AG10803 (cell line): ENCODE data around the gene PAM16.

Source experiments
- DNase-seq: peaks from one replicate; pipeline ENCODE4 v3.0.0; 2010; ENCODE audit warnings: low read depth
- H3K4me3 ChIP-seq: 2 replicates; pipeline ENCODE4 v1.5.1; 2011; ENCODE audit warnings: mild to moderate bottlenecking, low read length, control low read depth
- TF ChIP-seq, protein P1 (sequence below): conservative IDR thresholded peaks from 2 replicates; pipeline ENCODE4 v1.5.1; 2011; ENCODE audit warnings: mild to moderate bottlenecking, low read length, control low read depth, inconsistent platforms

PAM16 gene

DNA sequence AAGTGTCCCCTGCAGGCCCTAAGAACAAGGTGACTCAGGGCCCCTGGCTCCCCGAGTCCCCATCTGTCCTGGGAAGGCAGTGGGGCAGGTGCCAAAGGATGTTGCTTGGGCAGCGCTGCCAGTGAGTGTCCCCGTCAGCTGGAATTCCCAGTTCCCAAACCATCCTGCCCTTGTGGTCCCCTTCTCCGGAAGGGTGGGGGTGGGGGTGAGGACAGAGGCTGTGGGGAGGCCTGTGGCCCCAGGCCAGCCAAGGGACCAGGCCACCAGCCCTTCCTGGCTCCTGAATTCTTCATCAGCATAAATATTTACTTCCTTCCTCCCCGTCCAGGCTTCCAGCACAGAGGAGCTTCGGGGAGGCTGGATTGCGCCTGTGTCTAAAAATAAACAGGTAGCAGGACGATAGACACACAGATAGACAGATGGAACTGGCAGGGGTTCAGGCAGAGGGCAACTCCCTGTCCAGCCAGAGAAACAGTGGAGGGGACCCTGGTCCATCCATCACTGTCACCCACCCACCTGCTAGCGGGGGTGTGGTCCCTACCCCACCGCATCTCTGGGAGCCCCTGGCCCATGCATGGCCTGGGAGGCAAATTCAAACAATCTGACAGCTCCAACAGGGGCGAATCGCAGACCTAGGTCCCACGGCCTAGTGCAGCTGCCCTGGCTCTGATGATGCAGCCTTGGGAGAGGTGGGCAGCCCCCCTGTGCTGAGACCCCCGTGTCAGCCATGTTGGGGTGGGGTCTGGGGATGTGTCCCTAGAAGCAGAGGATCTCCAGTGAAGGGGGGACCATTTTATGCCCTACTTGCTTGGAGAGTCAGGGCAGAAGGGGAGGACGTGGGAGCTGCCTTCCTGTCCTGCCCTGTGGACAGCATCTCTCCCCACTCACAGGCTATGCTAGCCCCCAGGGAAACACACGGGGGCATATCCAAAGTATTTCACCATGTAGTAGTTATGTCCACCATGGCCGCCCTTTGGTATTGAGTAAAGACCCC, 22.0 kb downstream of the PAM16 start:
- DNase-seq: no peak
- TF ChIP-seq, protein P1, sequence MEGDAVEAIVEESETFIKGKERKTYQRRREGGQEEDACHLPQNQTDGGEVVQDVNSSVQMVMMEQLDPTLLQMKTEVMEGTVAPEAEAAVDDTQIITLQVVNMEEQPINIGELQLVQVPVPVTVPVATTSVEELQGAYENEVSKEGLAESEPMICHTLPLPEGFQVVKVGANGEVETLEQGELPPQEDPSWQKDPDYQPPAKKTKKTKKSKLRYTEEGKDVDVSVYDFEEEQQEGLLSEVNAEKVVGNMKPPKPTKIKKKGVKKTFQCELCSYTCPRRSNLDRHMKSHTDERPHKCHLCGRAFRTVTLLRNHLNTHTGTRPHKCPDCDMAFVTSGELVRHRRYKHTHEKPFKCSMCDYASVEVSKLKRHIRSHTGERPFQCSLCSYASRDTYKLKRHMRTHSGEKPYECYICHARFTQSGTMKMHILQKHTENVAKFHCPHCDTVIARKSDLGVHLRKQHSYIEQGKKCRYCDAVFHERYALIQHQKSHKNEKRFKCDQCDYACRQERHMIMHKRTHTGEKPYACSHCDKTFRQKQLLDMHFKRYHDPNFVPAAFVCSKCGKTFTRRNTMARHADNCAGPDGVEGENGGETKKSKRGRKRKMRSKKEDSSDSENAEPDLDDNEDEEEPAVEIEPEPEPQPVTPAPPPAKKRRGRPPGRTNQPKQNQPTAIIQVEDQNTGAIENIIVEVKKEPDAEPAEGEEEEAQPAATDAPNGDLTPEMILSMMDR: no peak
- no peak overlapping the region; the same call in 1 of the 2 replicates for H3K4me3 ChIP-seq

- peak; percentile 72 for DNase-seq
- peak overlapping the region; percentile 48 for H3K4me3 ChIP-seq
Observed at GRCh38 chr16:4328046-4328781, 22.9 kb downstream of the PAM16 start.

DNA sequence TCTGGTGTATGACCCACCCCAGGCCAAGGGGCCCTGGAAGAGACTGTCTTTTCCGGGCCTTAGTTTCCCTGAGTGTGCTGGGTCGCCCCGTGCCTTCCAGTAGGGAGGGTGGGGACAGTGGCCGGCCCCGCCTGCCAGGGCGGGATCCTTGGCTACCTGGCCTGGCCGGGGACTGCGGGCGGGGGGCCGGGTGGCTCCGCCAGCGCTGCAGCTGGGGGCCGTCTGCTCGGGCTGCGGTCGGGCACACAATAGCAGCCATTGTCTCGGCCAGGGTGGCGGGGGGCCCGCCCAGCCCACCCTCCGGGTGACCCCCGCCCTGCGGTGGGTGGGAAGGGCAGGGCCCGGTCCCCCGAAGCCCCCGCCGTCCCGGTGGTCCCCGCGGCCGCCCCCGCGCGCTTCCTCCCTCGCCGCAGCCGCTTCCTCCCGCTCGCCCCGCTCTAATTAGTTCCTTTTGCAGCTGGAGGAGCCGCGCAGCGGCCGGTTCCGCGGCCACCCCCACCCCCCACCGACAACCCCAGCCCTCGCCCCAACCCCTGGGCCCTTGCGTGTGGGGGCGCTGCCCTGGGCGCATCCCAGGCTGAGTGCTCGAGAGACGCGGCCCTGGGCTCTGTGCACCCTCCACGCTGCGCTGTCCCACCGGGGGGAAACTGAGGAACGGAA, 23.6 kb downstream of the PAM16 start:
- peak overlapping the region; percentile 48 for H3K4me3 ChIP-seq
- TF ChIP-seq, protein P1: no peak
- no peak for DNase-seq

More at GRCh38 chr16:4328046-4328781, 22.9 kb downstream of the PAM16 start:
- TF ChIP-seq, protein P1: peak; percentile 61

DNA sequence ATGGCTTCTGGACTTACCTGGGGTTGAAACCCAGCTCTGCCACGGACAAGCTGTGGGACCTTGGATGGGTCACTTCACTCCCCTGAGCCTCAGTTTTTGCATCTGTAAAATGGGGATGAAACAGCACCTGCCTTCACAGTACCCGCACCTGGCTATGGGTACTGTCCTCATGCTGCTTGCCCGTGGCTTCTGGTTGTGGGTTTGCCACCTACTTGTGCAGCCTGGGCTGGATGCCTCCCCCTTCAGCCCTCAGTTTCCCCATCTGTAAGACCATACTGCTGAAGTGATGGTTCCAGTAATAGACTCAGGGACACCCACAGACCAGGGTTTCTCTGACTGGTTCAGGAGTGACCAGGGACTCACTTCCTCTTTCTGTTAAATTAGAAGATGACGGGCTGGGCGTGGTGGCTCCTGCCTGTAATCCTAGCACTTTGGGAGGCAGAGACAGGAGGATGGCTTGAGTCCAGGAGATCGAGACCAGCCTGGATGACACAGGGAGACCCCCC, 25.8 kb downstream of the PAM16 start:
- DNase-seq: no peak
- no peak overlapping the region for H3K4me3 ChIP-seq
- TF ChIP-seq, protein P1: no peak

DNA sequence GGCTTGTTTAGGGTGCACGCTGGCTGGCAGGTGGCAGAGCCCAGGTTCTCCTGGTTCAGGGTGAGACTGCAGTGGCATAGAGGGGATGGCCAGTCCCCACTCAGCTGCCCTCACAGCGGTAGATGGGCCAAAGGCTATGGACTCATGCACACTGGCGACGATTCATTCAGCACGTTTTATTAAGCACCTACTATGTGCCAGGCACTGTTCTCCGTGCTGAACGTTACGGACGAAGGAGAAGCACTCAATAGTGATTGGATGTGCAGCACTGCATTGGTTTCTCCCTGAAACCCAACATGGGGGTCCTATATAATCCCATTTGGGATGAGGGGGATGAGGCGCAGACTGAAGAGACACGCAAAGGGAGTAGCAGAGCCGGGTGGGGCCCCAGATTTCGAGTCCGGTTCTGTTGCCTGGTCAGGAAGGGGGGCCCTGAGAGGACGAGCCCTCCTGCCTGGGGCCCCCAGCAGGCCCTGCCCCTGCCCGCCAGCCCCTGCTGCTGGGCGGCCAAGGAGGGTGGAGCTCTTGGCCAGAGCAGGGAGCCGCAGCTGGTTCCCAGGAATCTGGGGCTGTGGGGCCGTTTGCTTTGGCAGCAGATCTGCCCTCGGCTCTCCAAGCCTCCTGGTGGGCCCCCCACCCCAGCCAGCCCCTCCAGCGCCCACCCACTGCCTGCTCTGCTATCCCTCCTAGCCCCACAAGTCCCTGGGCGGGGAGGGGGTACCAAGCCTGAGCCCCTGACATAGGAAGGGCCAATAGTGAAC, 26.4 kb downstream of the PAM16 start:
- no peak overlapping the region for H3K4me3 ChIP-seq
- DNase-seq: no peak

More for the DNA sequence above, 26.4 kb downstream of the PAM16 start:
- TF ChIP-seq, protein P1: no peak
